ENCODE data around the gene YJU2.

DNA sequence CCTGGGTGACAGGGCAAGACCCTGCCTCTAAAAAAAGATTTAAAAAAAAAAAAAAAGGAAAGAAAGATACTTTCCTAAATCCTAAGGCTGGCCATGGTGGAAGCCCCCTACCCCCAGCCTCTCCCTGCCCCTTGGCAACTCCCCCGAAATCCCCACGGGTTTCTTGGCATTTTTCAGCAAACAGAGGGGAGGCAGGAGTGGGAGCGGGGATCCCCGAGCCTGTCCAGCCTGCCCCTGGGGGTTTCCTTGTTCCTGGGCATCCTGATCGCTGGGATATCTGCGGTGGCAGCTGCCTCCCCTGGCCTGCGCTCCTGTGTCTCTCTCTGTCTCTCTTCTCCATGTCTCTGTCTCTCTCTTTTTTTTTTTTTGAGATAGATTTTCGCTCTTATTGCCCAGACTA, 21.0 kb upstream of the YJU2 start:
- TF ChIP-seq EZH2phosphoT487 (IDR thresholded peaks at IDR 0.05; ENCODE audit: borderline replicate concordance, low read length): no peak
- TF ChIP-seq, protein P1, sequence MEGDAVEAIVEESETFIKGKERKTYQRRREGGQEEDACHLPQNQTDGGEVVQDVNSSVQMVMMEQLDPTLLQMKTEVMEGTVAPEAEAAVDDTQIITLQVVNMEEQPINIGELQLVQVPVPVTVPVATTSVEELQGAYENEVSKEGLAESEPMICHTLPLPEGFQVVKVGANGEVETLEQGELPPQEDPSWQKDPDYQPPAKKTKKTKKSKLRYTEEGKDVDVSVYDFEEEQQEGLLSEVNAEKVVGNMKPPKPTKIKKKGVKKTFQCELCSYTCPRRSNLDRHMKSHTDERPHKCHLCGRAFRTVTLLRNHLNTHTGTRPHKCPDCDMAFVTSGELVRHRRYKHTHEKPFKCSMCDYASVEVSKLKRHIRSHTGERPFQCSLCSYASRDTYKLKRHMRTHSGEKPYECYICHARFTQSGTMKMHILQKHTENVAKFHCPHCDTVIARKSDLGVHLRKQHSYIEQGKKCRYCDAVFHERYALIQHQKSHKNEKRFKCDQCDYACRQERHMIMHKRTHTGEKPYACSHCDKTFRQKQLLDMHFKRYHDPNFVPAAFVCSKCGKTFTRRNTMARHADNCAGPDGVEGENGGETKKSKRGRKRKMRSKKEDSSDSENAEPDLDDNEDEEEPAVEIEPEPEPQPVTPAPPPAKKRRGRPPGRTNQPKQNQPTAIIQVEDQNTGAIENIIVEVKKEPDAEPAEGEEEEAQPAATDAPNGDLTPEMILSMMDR (IDR thresholded peaks at IDR 0.05; ENCODE audit: low read depth, low read length, poor library complexity, severe bottlenecking): no peak

Measured in DOHH2 (cell line).